ENCODE data around the gene COL13A1.

The COL13A1 gene

DNA sequence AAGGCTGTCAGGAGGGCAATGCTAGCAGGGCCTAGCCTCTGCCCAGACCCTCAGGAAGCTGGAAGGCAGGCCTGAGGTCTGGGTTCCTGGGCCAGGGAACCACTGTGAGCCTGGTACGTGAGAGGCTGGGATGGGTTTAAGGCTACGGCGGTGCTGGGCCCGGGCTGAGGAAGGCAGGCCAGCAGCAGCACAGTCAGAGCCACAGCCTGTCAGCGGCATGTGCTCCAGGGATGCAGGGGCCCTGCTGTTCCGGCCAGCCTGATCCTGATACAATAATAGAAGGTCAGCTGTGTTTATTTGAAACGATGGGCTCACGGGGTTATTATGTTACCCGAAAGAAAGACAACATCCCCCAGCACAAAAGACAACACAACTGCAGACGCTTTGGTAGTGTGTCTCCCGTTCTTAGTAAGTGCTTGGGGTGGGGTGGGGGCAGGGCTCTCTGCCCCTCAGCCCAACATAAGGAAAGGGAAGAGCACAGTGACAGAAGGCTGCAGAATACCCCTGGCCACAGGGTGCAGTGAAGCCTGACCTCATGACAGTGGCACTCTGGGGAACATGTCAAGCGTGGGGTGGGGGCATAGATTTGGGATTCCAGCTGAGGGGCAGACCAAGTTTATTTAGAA, 95.0 kb downstream of the COL13A1 start:
- no peak for DNase-seq (ENCODE audit: low read depth)

DNA sequence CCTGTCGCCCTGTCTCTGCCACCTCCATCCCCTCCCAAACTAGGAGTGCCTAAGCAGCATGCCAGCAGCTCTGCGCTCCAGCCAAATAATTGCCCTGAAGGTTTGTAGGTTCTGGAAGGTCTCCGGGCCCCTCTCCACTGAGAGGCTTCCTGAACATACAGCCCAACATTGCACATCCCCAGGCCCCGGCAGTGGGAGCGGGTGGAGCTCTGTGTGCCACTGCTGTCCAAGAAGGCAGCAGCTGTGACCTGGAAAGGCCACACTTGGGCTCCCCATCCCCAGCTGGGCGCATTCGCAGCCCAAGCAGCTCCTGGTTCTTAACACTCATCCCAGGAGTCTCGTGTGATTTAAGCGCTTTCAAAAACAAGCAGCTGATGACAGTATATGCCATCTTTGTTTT, 95.7 kb downstream of the COL13A1 start:
- no peak for DNase-seq (ENCODE audit: low read depth)
- no peak for TF ChIP-seq POLR2A (IDR thresholded peaks at IDR 0.05; ENCODE audit: extremely low read depth, insufficient read length)
- TF ChIP-seq, protein P1, sequence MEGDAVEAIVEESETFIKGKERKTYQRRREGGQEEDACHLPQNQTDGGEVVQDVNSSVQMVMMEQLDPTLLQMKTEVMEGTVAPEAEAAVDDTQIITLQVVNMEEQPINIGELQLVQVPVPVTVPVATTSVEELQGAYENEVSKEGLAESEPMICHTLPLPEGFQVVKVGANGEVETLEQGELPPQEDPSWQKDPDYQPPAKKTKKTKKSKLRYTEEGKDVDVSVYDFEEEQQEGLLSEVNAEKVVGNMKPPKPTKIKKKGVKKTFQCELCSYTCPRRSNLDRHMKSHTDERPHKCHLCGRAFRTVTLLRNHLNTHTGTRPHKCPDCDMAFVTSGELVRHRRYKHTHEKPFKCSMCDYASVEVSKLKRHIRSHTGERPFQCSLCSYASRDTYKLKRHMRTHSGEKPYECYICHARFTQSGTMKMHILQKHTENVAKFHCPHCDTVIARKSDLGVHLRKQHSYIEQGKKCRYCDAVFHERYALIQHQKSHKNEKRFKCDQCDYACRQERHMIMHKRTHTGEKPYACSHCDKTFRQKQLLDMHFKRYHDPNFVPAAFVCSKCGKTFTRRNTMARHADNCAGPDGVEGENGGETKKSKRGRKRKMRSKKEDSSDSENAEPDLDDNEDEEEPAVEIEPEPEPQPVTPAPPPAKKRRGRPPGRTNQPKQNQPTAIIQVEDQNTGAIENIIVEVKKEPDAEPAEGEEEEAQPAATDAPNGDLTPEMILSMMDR (IDR thresholded peaks at IDR 0.05; ENCODE audit: low read depth, low read length) = no peak
- no peak for TF ChIP-seq MYC (IDR thresholded peaks at IDR 0.05; ENCODE audit: low read depth, low read length)
- TF ChIP-seq, protein P2, sequence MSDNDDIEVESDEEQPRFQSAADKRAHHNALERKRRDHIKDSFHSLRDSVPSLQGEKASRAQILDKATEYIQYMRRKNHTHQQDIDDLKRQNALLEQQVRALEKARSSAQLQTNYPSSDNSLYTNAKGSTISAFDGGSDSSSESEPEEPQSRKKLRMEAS (IDR thresholded peaks at IDR 0.05; ENCODE audit: low read depth, low read length) = no peak
- no peak overlapping the region for H3K4me3 ChIP-seq (ENCODE audit: low read depth, low read length)

More for the DNA sequence above, 95.0 kb downstream of the COL13A1 start:
- no peak overlapping the region for H3K4me3 ChIP-seq (ENCODE audit: low read depth, low read length)
- TF ChIP-seq, protein P2 (IDR thresholded peaks at IDR 0.05; ENCODE audit: low read depth, low read length) = no peak
- no peak for TF ChIP-seq POLR2A (IDR thresholded peaks at IDR 0.05; ENCODE audit: extremely low read depth, insufficient read length)
- TF ChIP-seq, protein P1 (IDR thresholded peaks at IDR 0.05; ENCODE audit: low read depth, low read length) = no peak
- TF ChIP-seq MYC (IDR thresholded peaks at IDR 0.05; ENCODE audit: low read depth, low read length) = no peak

DNA sequence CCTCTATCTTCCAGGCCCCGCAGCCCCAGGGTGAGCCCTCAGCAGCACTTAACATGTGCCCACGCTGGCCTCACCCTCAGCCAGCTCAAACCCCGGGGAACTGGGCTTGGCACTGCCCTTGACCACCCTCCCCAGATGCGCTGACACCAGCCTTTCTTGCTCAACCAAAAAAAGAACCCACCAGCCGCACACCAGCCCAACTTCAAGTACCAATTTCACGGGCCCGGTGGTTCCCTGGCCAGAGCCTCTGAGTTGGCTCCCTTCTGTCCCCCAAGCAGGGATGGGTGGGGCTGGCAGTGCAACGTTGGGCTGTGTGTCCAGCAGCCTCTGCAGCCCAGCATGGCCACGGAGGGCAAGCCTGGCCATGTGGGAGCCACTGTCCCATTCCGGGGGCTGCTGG, 96.3 kb downstream of the COL13A1 start:
- TF ChIP-seq, protein P1 (IDR thresholded peaks at IDR 0.05; ENCODE audit: low read depth, low read length) = no peak
- TF ChIP-seq, protein P2 (IDR thresholded peaks at IDR 0.05; ENCODE audit: low read depth, low read length) = no peak
- DNase-seq (ENCODE audit: low read depth) = no peak
- H3K4me3 ChIP-seq (ENCODE audit: low read depth, low read length) = no peak overlapping the region

DNA sequence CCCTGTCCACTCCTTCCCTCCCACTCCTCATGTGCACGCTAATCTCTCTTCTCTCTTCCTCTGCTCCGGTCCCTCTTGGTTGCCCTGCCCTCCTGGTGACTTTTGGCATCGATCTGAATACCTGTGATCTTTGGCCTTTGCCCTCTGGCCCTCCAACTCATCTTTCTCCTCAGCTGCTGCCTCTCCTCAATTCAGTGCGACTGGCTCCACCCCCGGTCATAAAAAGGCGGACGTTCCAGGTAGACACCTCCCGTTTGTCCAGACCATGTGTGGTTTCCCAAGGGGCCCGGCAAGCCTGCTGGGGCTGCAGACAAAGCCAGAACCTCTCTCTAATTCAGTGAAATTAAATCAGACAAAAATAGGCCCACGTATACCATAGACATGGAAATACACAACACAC, 96.8 kb downstream of the COL13A1 start:
- no peak for DNase-seq (ENCODE audit: low read depth)
- H3K4me3 ChIP-seq (ENCODE audit: low read depth, low read length) = no peak overlapping the region
- TF ChIP-seq, protein P2 (IDR thresholded peaks at IDR 0.05; ENCODE audit: low read depth, low read length) = no peak
- no peak for TF ChIP-seq POLR2A (IDR thresholded peaks at IDR 0.05; ENCODE audit: extremely low read depth, insufficient read length)
- TF ChIP-seq, protein P1 (IDR thresholded peaks at IDR 0.05; ENCODE audit: low read depth, low read length) = no peak
- no peak for TF ChIP-seq MYC (IDR thresholded peaks at IDR 0.05; ENCODE audit: low read depth, low read length)

DNA sequence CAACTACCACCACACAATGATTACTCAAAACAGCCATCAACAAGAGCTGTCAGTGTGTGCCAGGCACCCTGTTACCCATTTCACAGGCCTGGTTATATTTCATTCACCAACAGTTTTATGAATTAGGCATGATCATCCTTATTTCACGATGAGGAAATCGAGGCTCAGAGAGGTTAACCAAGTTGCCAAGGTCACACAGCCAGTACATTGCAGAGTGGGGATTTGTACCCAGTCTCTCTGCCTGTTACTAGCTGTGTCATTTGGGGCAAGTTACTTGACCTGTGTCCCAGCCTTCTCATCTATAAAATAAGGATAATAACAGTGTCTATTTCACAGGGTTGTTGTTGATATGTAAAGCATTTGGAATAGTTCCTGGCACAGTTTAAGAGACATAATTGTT, 97.2 kb downstream of the COL13A1 start:
- H3K4me3 ChIP-seq (ENCODE audit: low read depth, low read length) = no peak overlapping the region
- TF ChIP-seq POLR2A (IDR thresholded peaks at IDR 0.05; ENCODE audit: extremely low read depth, insufficient read length) (no peak), MYC (IDR thresholded peaks at IDR 0.05; ENCODE audit: low read depth, low read length) (no peak)
- TF ChIP-seq, protein P2 (IDR thresholded peaks at IDR 0.05; ENCODE audit: low read depth, low read length) = no peak
- DNase-seq (ENCODE audit: low read depth) = no peak

DNA sequence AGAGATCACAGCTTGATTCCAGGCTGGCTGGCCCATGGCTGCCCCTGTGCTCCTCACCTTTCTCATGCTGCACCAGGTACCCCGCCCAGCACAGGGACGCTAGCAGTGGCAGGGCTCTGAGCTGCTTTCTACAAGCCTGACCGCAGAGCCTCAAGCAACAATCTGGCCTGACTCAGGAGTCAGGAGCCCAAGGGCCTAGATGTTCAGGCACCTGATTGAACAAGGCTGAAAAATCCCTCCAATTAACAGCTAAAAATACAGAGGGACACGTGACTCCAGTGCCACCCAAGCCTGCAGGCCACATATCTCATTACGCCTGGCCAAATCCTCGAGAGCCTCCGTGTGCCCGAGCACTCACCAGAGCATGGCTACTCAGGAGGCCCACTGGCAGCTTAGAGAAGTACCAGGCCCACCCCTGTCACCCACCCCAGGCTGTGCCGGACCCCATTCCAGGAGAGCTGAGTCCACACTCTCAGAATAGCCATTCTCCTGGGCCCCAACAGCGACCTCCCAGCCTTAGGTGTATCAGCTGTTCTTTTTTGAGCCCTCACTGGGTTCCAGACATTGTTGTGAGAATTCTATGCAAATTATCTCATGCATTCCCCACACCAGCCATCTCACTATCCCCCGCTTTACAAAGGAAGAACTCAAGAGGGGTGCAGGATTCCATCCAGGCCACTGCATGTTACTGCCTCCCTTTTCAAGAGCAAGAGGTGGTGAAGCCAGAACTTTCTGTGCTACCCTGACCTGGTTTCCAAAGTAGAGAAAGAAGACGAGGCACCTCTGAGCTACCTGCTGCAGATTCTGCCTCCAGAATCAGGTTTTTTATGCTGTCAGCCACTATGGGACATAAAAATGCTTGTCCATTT, 98.3 kb downstream of the COL13A1 start:
- no peak overlapping the region for H3K4me3 ChIP-seq (ENCODE audit: low read depth, low read length)
- no peak for DNase-seq (ENCODE audit: low read depth)
- TF ChIP-seq POLR2A (IDR thresholded peaks at IDR 0.05; ENCODE audit: extremely low read depth, insufficient read length) = no peak
- TF ChIP-seq, protein P1 (IDR thresholded peaks at IDR 0.05; ENCODE audit: low read depth, low read length) = no peak
- TF ChIP-seq, protein P2 (IDR thresholded peaks at IDR 0.05; ENCODE audit: low read depth, low read length) = no peak
- no peak for TF ChIP-seq MYC (IDR thresholded peaks at IDR 0.05; ENCODE audit: low read depth, low read length)
